IPS DF 4.7 (cell line): ENCODE results near the gene SVEP1.
"Not testable (repeated sequence)": the region's sequence is repeated elsewhere in the genome, so short reads cannot be mapped to it uniquely, and the experiment has no call there.

Source experiments
- DNase-seq: peaks from one replicate; pipeline ENCODE4 v3.0.0-alpha.2; 2013; ENCODE audit warnings: low spot score; ENCODE audit errors: extremely low read depth

SVEP1 gene

GRCh38 chr9:110579862-110580219 lies 300 bp upstream of the SVEP1 start:
- DNase-seq: no peak

- DNase-seq: no peak
Observed at GRCh38 chr9:110578575-110579033, 937 bp downstream of the SVEP1 start.

GRCh38 chr9:110575945-110576344 lies 3.6 kb downstream of the SVEP1 start:
- DNase-seq: no peak

- no peak for DNase-seq
Observed at GRCh38 chr9:110575169-110575568, 4.4 kb downstream of the SVEP1 start.

GRCh38 chr9:110573305-110573704 lies 6.2 kb downstream of the SVEP1 start:
- no peak for DNase-seq

- no peak for DNase-seq
Observed at GRCh38 chr9:110571801-110572483, 7.6 kb downstream of the SVEP1 start.

- DNase-seq: no peak
Observed at GRCh38 chr9:110566156-110566555, 13.4 kb downstream of the SVEP1 start.

GRCh38 chr9:110561826-110562225 lies 17.7 kb downstream of the SVEP1 start:
- no peak for DNase-seq

- DNase-seq: no peak
Observed at GRCh38 chr9:110559869-110560268, 19.7 kb downstream of the SVEP1 start.

GRCh38 chr9:110555551-110556331 lies 23.8 kb downstream of the SVEP1 start:
- no peak for DNase-seq

GRCh38 chr9:110546411-110546871 lies 33.1 kb downstream of the SVEP1 start:
- DNase-seq: no peak

- no peak for DNase-seq
Observed at GRCh38 chr9:110545705-110546104, 33.8 kb downstream of the SVEP1 start.

- DNase-seq: no peak
Observed at GRCh38 chr9:110543631-110544051, 35.9 kb downstream of the SVEP1 start.

GRCh38 chr9:110541950-110542349 lies 37.6 kb downstream of the SVEP1 start:
- no peak for DNase-seq

GRCh38 chr9:110538647-110539041 lies 40.9 kb downstream of the SVEP1 start:
- DNase-seq: no peak

GRCh38 chr9:110537841-110538646 lies 41.5 kb downstream of the SVEP1 start:
- DNase-seq: no peak

GRCh38 chr9:110536822-110537221 lies 42.7 kb downstream of the SVEP1 start:
- no peak for DNase-seq

GRCh38 chr9:110534162-110534561 lies 45.4 kb downstream of the SVEP1 start:
- not testable (repeated sequence) for DNase-seq

- no peak for DNase-seq
Observed at GRCh38 chr9:110532908-110533665, 46.5 kb downstream of the SVEP1 start.

- DNase-seq: no peak
Observed at GRCh38 chr9:110531776-110532175, 47.8 kb downstream of the SVEP1 start.

GRCh38 chr9:110531241-110531640 lies 48.3 kb downstream of the SVEP1 start:
- DNase-seq: not testable (repeated sequence)
